A172 (cell line): Measurements from ENCODE around the gene SLC9C1. TPM values are rescaled to one million over a fixed set of nuclear protein-coding genes. Genes with fewer than 3 reads are reported as not detected.

ENCODE experiments used
- DNase-seq: peaks from one replicate; pipeline ENCODE4 v3.0.0-alpha.2; 2015; ENCODE audit warnings: low spot score
- total RNA-seq: library from RNA; depleted of rRNA; stranded (reverse); fragments of >200 nt; shearing (Covaris generic); gene quantifications from 2 replicates; pipeline ENCODE4 v1.2.3, GENCODE V29; 2014

The SLC9C1 gene
- total RNA-seq, 1 experiment from 2014 or later: not detected

GRCh38 chr3:112131111-112131510, 162.9 kb downstream of the SLC9C1 start:
- DNase-seq: no peak

GRCh38 chr3:112130638-112130993, 163.4 kb downstream of the SLC9C1 start:
- DNase-seq: no peak

- DNase-seq: no peak
Measured at GRCh38 chr3:112129925-112130637, 163.9 kb downstream of the SLC9C1 start.

- no peak for DNase-seq
Measured at GRCh38 chr3:112128843-112129727, 164.9 kb downstream of the SLC9C1 start.

- no peak for DNase-seq
Measured at GRCh38 chr3:112127522-112128494, 166.2 kb downstream of the SLC9C1 start.

GRCh38 chr3:112126511-112126911, 167.5 kb downstream of the SLC9C1 start:
- DNase-seq: no peak

- DNase-seq: no peak
Measured at GRCh38 chr3:112124907-112125607, 169.0 kb downstream of the SLC9C1 start.

- no peak for DNase-seq
Measured at GRCh38 chr3:112123548-112123947, 170.5 kb downstream of the SLC9C1 start.

GRCh38 chr3:112122870-112123269, 171.1 kb downstream of the SLC9C1 start:
- DNase-seq: no peak

GRCh38 chr3:112121577-112122547, 172.2 kb downstream of the SLC9C1 start:
- no peak for DNase-seq

- no peak for DNase-seq
Measured at GRCh38 chr3:112119962-112120836, 173.8 kb downstream of the SLC9C1 start.

- no peak for DNase-seq
Measured at GRCh38 chr3:112117841-112118571, 176.0 kb downstream of the SLC9C1 start.

GRCh38 chr3:112117415-112117814, 176.6 kb downstream of the SLC9C1 start:
- no peak for DNase-seq

GRCh38 chr3:112116748-112117186, 177.2 kb downstream of the SLC9C1 start:
- no peak for DNase-seq

GRCh38 chr3:112115806-112116383, 178.1 kb downstream of the SLC9C1 start:
- no peak for DNase-seq

GRCh38 chr3:112115161-112115739, 178.8 kb downstream of the SLC9C1 start:
- no peak for DNase-seq

GRCh38 chr3:112114576-112115160, 179.3 kb downstream of the SLC9C1 start:
- DNase-seq: no peak
